ENCODE measurements around the gene WHRN.

The WHRN gene

DNA sequence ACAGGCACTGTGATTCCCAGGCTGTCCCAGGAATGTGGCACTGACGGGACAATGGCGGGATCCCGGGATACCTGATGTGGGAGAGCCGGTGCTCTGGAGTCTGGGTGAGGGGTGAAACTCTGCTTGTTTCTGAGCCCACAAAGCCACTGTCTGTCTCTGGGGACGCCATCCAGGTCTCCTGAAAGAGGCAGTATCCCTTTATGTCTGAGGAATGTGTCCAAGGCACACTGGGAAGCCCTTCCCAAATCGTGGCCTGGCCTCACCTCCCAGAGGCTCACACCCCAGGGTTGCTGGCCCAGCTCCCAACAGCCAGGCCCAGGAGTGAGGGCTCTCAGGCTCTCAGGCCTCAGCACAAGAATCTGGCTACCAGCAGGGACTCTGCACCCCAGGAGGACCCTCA is 148.5 kb downstream of the WHRN start:
- DNase-seq: no peak

DNA sequence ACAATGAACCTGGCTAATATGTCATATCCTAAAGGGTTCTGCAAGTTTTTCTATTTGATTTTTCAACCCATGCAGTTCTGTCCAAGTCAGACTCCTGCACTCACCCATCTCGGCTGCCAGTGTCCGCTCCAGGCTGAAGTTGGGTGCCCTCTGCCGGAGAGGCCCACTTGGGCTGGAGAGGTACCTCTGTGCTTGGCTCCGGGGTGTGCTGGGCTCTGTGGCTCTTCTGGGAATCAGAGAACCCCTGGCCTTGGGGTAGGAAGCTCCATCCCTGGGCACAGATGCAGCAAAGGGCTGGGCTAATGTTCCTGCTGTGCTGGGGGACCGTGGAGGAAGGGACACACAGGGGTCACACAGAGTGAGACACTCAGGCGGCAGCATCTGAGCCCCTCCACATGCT is 149.5 kb downstream of the WHRN start:
- no peak for DNase-seq

All from NCI-H1092 (cell line).